Putamen (tissue), 1 donor: ENCODE data around the gene ENTPD8.

Experiments
- DNase-seq: peaks from one replicate; pipeline ENCODE4 v3.0.0-alpha.2; 2016; ENCODE audit warnings: low spot score

Gene ENTPD8

GRCh38 chr9:137431416-137431931 lies 9.7 kb downstream of the ENTPD8 start:
- no peak for DNase-seq

- no peak for DNase-seq
These were observed 10.3 kb downstream of the ENTPD8 start for GRCh38 chr9:137430723-137431415.

GRCh38 chr9:137429974-137430722 lies 11.0 kb downstream of the ENTPD8 start:
- DNase-seq, result no peak

- DNase-seq, result no peak
These were observed 11.6 kb downstream of the ENTPD8 start for GRCh38 chr9:137429546-137429890.

GRCh38 chr9:137428841-137429545 lies 12.2 kb downstream of the ENTPD8 start:
- DNase-seq, result no peak

- DNase-seq, result no peak
These were observed 12.9 kb downstream of the ENTPD8 start for GRCh38 chr9:137428311-137428630.

- no peak for DNase-seq
These were observed 13.5 kb downstream of the ENTPD8 start for GRCh38 chr9:137427454-137428310.

- no peak for DNase-seq
These were observed 15.0 kb downstream of the ENTPD8 start for GRCh38 chr9:137426018-137426681.

- DNase-seq, result no peak
These were observed 17.5 kb downstream of the ENTPD8 start for GRCh38 chr9:137423514-137424291.

- DNase-seq, result peak; percentile 85
These were observed 18.3 kb downstream of the ENTPD8 start, which contains the start of the genes EXD3 and NOXA1 for GRCh38 chr9:137422604-137423513. EXD3 (minus strand) TSS chr9:137423162; CDS start chr9:137395357, 27,805 bp downstream. NOXA1 (plus strand) TSS chr9:137423393; CDS start chr9:137423530, 137 bp downstream.

- no peak for DNase-seq
These were observed 19.1 kb downstream of the ENTPD8 start for GRCh38 chr9:137421838-137422603.

GRCh38 chr9:137417161-137418021 lies 23.8 kb downstream of the ENTPD8 start:
- DNase-seq, result no peak

- DNase-seq, result no peak
These were observed 24.5 kb downstream of the ENTPD8 start for GRCh38 chr9:137416563-137417151.

- no peak for DNase-seq
These were observed 25.1 kb downstream of the ENTPD8 start for GRCh38 chr9:137416006-137416562.

- DNase-seq, result no peak
These were observed 25.7 kb downstream of the ENTPD8 start for GRCh38 chr9:137415451-137415850.

GRCh38 chr9:137412431-137412830 lies 28.7 kb downstream of the ENTPD8 start:
- DNase-seq, result no peak
